ENCODE results near the gene MYORG. TPM values are rescaled to one million over a fixed set of nuclear protein-coding genes. Genes with fewer than 3 reads are reported as not detected.

Gene MYORG
- 10.4 and 12.7 TPM in 2 replicates for total RNA-seq

DNA sequence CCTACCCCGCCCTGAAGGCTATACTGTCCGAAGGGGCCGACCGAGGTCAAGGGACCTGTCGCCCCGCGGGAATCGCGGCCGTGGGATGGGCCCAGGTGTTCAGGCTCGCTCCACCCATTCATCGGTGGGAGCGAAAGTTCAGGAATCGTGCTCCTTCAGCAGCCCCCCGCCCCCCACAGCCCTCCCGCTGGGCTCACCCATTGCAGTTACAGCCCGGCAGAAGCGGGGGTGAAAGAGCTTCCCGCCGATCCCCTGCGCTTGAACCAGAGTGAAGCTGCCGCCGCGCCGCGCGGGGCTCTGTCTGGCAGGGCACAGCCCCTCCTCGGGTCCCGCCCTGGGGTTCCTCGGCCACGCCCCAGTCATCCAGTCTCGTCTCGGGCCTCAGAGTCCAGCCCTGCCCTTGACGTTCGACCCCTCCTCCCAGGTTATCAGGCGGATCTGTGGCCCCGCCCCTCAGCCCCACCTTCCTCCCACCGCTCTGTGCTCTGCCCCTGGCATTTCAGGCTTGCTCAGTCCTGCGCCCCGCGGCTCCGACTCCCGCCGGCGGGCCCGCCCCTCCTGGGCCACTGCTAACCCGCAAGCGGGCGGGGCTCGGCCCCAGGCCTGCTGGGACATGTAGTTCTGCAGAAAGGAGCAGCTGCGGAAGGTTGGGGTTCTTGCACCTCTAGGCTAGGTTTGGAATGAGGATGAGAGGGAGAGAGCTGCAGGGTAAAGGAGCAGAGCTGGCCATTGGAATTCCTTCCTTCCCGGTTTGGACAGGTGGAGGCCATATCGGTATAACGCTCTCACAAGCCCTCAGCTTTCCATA is at the start of gene MYORG:
Gene MYORG, minus strand, starts transcription at position 303 of the 808 bp plus-strand sequence. CDS start 3,955 bp downstream, outside the sequence.

DNA sequence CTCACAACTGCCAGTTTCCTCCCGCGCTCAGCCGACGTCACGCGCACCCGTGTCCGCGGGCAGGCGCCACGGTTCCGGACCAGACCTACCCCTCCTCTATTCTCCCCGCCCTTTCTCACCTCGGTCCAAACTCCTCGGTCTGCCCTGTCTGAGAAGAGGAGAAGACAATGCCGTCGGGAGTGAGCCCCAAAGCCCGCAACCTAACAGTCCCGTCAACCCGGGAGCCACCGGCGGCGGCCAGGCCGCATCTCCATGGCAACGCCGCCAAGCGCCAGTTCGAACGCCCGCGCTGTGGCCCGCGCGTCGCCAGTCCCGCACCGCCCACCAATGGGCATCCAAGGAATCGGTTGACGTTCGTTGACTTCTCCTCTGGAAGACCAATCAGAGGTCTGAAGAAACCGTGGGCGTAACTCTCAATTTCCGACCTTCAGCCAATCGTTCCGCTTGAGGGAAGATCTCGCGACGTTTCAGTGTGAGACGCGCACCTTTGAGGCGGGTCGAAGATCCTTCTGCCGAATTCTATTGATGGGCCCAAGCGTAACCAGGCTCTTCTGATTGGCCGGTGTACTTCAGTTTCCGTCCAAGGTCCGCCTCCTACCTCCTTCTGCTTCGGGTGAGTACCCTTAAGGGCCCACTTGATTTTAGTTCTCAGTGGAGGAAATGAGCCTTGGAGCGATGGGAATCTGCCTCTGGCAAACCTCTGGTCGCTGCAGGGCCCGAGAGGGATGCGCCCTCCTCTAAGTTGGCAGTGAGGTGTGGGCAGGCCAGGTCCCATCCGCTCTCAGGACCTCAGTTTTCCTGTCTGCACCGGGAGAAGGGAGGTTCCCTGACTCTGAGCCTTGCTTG is 47.5 kb downstream of the MYORG start, which contains the start of the genes KIF24 and NUDT2:
Gene KIF24, minus strand, starts transcription at position 282 of the 846 bp plus-strand sequence. CDS start 17,922 bp downstream, outside the sequence.
Gene NUDT2, plus strand, starts transcription at position 583 of the 846 bp plus-strand sequence. CDS start 9,471 bp downstream, outside the sequence.

Other genes with a start within 250 kb of the MYORG start
- gene UBAP1, start 197.9 kb downstream of the MYORG start, total RNA-seq, result 38.1 and 48.8 TPM in 2 replicates
- 1.2 and 3.2 TPM in 2 replicates for gene KIF24, start 47.6 kb downstream of the MYORG start, total RNA-seq
- 45.5 and 49.1 TPM in 2 replicates for gene NUDT2, start 47.3 kb downstream of the MYORG start, total RNA-seq
- gene FAM219A, start 81.7 kb upstream of the MYORG start, total RNA-seq, result 8.5 and 10.7 TPM in 2 replicates
- not detected in 2 replicates for gene DNAI1, start 81.9 kb upstream of the MYORG start, total RNA-seq
- not detected in 2 replicates for gene ENHO, start 146.1 kb upstream of the MYORG start, total RNA-seq
- 0.23 TPM in 1 of 2 replicates, not detected in the other for gene CNTFR, start 212.8 kb upstream of the MYORG start, total RNA-seq
- gene RPP25L, start 235.2 kb upstream of the MYORG start, total RNA-seq, result 33.7 and 42.5 TPM in 2 replicates
- 132 and 150 TPM in 2 replicates for gene DCTN3, start 243.6 kb upstream of the MYORG start, total RNA-seq

All from hair follicular keratinocyte (primary cell).